NCI-H2029 (cell line): Measurements from ENCODE around the gene RAB44.

Experiments used
- DNase-seq: peaks from one replicate; lab custom pipeline; 2025; lab: John Stamatoyannopoulos, UW

RAB44 gene

GRCh38 chr6:36730424-36731380 lies 33.1 kb downstream of the RAB44 start:
- DNase-seq = no peak

GRCh38 chr6:36731622-36732310 lies 34.1 kb downstream of the RAB44 start:
- DNase-seq = no peak

- DNase-seq = no peak
Measured at GRCh38 chr6:36733300-36733699, 35.7 kb downstream of the RAB44 start.

- no peak for DNase-seq
Measured at GRCh38 chr6:36734486-36735060, 36.9 kb downstream of the RAB44 start.

- DNase-seq = peak; percentile 48
Measured at GRCh38 chr6:36735110-36736071, 37.8 kb downstream of the RAB44 start.

- DNase-seq = no peak
Measured at GRCh38 chr6:36737043-36737785, 39.6 kb downstream of the RAB44 start.

- DNase-seq = no peak
Measured at GRCh38 chr6:36738108-36738507, 40.5 kb downstream of the RAB44 start.

- no peak for DNase-seq
Measured at GRCh38 chr6:36739947-36740817, 42.6 kb downstream of the RAB44 start.

GRCh38 chr6:36740818-36741179 lies 43.2 kb downstream of the RAB44 start:
- DNase-seq = no peak

GRCh38 chr6:36742146-36742545 lies 44.5 kb downstream of the RAB44 start:
- no peak for DNase-seq

GRCh38 chr6:36743032-36743431 lies 45.4 kb downstream of the RAB44 start:
- DNase-seq = no peak

GRCh38 chr6:36743538-36744303 lies 46.1 kb downstream of the RAB44 start:
- DNase-seq = no peak

GRCh38 chr6:36744304-36744673 lies 46.7 kb downstream of the RAB44 start:
- no peak for DNase-seq

- no peak for DNase-seq
Measured at GRCh38 chr6:36745283-36745682, 47.7 kb downstream of the RAB44 start.

GRCh38 chr6:36745836-36746235 lies 48.2 kb downstream of the RAB44 start:
- DNase-seq = no peak

- no peak for DNase-seq
Measured at GRCh38 chr6:36746251-36746650, 48.6 kb downstream of the RAB44 start.

- no peak for DNase-seq
Measured at GRCh38 chr6:36749829-36750489, 52.3 kb downstream of the RAB44 start.

- DNase-seq = no peak
Measured at GRCh38 chr6:36751091-36751490, 53.5 kb downstream of the RAB44 start.

GRCh38 chr6:36751833-36752186 lies 54.2 kb downstream of the RAB44 start:
- no peak for DNase-seq
